GM10266 (cell line): ENCODE data around the gene MYOZ2.

Experiments
- DNase-seq: peaks from one replicate; pipeline ENCODE4 v3.0.0; 2012; ENCODE audit errors: extremely low spot score
- TF ChIP-seq, protein P1 (sequence below): IDR thresholded peaks from 2 replicates; pipeline ENCODE4 v1.5.1; 2012; ENCODE audit warnings: mild to moderate bottlenecking, low read depth; ENCODE audit not compliant: control insufficient read depth, insufficient read depth; ENCODE audit errors: missing control alignments

The MYOZ2 gene

DNA sequence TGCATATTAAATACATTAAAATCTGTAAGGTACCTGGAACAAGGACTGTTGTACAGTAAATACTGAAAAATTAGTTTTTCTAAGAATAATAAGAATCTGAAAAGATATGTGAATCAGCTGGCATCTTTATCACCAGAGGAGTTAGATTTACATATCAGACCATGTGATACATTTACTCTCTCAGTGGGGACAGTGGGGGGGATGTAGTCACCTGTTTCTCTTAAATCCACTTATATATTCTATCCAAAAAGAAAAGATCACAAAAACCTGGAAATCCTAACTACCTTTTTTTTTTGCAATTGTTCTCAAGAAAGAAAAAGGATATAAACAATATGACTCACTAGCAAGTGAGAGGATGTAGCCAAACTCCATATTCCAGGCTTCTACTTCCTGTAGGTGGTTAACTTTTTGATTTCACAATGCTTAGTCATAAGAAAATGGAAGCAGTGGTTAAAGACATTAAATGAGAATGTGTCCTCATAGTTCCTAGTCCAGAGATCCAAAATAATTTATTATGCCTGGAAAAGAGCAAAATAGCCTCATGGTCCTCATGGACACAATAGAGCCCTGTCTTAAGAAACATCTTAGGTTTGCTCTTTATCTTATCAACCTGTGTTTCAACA, 22.5 kb upstream of the MYOZ2 start:
- TF ChIP-seq, protein P1, sequence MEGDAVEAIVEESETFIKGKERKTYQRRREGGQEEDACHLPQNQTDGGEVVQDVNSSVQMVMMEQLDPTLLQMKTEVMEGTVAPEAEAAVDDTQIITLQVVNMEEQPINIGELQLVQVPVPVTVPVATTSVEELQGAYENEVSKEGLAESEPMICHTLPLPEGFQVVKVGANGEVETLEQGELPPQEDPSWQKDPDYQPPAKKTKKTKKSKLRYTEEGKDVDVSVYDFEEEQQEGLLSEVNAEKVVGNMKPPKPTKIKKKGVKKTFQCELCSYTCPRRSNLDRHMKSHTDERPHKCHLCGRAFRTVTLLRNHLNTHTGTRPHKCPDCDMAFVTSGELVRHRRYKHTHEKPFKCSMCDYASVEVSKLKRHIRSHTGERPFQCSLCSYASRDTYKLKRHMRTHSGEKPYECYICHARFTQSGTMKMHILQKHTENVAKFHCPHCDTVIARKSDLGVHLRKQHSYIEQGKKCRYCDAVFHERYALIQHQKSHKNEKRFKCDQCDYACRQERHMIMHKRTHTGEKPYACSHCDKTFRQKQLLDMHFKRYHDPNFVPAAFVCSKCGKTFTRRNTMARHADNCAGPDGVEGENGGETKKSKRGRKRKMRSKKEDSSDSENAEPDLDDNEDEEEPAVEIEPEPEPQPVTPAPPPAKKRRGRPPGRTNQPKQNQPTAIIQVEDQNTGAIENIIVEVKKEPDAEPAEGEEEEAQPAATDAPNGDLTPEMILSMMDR: no peak
- no peak for DNase-seq

DNA sequence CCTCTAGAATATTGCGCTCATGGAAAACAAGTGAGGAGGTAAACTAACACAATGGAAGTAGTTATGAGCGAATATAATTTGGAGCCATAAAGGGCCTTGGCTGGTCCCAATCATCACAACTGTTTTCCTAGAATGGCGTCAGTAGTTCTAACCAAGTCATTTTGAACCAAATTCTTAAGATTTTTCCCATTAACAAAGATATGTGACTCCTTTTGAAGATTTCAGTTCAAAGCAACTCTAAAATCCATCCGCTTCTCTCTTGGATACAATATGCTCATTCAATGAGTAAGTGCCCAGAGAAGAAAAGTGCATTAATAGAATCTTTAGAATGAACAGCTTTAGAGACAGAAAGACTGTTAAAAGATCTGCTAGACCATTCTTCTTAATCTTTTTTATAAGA, 19.6 kb upstream of the MYOZ2 start:
- TF ChIP-seq, protein P1: no peak
- no peak for DNase-seq

DNA sequence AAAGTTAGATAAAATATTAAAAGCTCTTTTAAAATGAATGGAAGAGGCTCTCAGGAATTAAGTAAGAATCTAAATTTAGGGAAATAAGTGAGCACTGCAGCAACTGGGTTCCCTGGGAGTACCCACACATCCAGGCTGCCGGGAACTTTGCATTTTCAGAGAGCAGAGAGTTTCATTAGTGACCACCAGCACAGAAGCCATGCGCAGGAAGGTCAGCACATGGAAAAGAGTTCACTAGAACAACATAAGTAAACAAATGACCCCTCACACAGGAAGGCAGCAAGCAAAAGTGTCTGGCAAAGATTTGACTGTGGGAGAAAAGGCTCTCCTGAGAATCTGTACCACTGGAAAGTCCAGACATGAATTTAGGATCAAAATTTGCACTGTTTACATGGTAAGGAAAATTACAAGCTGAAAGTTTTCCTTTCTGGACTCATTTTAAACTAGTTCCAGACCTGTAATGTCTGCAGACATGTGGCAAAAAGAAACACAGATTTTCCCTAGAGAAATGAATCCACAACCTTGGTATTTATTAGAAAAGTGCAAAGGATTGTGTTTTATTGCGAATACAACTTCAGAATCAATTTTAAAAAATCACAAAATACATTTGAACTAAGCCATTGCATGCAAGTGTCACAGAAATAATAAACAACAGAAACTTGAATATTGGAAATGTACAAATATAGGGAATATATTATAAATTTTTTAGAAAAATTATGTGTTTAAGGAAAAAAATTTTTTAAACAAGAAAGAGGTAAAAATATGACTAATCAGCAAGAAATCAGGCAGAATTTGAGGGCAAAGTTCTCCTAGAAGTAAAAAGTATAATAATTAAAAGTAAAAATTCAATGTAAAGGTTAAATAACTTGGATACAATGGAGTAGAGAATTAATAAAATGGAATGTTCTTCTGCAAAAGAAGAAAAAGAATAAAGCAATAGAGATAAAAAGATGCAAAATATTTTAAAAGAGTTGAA, 18.4 kb upstream of the MYOZ2 start:
- TF ChIP-seq, protein P1: no peak
- DNase-seq: no peak

DNA sequence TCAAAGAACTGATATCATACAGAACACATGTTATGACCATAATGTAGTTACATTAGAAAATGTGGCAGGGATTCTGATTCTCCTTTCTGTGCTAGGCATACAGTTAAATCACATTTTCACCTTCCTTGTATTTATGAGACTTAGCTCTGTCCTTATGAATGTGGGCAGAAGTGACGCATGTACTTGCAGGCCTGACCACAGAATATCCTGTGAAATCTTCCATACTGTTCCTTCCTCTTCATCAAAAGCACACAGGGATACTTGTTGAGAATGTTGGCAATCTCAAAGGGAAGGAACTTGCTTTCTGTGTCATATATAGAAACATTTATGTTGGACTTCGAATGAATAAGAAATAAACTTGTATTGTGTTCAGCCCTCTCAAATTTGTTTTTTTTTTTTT, 17.2 kb upstream of the MYOZ2 start:
- no peak for DNase-seq
- TF ChIP-seq, protein P1: no peak

DNA sequence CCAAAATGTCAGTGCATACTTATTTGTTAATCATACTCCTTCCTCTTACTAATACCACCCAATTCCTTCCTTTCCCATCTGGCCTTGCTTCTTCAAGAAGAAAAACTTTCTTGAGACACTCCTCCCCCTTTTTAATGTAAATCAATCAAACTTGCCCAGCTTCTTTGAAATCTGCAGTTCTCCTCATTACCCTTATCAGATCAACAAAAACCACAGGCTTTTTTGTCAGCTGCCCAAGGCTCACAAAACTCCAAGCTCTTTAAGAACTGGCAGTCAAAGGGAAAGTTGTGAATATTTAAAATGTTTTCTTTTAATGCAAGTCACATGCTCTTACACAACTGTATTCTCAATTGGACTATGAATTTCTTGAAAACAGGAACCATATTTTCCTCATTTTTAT, 11.3 kb upstream of the MYOZ2 start:
- TF ChIP-seq, protein P1: no peak
- no peak for DNase-seq

DNA sequence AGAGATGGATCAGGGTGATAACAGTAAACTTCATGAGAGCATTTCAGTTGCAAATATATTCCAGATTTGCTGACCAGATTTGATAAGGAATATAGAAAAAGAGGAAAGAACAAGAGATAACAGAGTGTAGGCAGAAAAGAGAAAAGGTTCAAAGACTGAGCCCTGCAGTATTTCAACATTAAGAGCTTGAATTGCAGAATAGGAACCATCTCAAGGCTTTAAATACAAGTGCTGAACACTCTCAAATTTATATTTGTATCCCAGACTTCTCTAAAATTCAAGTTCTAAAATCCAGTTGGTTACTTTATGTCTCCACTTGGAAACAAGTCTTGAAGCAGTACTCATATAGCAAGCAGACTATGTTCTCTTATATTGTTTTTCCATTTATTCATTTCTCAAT, 9.7 kb upstream of the MYOZ2 start:
- TF ChIP-seq, protein P1: no peak
- DNase-seq: no peak

DNA sequence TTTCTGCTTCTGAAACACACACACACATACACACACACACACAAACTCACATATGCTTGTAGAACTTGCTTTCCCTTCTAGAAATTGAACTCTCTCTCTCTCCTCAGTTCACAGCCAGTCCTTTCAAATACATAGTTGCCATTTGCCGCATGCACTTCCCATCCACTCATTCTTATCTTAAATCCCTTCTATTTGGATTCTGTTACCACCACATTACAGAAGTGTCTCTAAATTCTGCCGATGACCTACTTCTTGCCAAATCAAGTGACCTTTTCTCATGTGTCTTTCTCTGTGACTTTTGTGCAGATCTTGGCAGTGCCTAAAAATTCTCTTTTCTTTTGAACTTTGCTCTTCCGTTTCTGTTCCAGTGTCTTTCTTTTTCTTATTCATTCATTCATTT, 7.5 kb upstream of the MYOZ2 start:
- TF ChIP-seq, protein P1: no peak
- no peak for DNase-seq
